Measurements from ENCODE around the gene EPHA10.

Gene EPHA10

GRCh38 chr1:37724575-37724974 lies 40.3 kb downstream of the EPHA10 start:
- no peaks in the 10 kb centered on the region for H3K27me3 ChIP-seq (ENCODE audit: low read length)
- no peak overlapping the region for H3K9ac ChIP-seq (ENCODE audit: low read length)
- no peaks in the 10 kb centered on the region for H4K20me1 ChIP-seq (ENCODE audit: low read depth, low read length)
- TF ChIP-seq CTCF (IDR thresholded peaks at IDR 0.05; ENCODE audit: insufficient read depth, low read length, poor library complexity, severe bottlenecking) (no peak), EZH2phosphoT487 (conservative IDR thresholded peaks at IDR 0.05; ENCODE audit: low read length) (no peak)
- H3K4me2 ChIP-seq (ENCODE audit: low read depth, low read length, poor library complexity, severe bottlenecking) = no peak overlapping the region
- H3K9me3 ChIP-seq (ENCODE audit: insufficient read depth, low read length) = no peaks in the 10 kb centered on the region
- H3K27ac ChIP-seq (ENCODE audit: low read depth, low read length) = no peak overlapping the region
- H3K9me2 ChIP-seq (replicated peaks; ENCODE audit: insufficient read depth, low read length) = no peaks in the 10 kb centered on the region
- no peak overlapping the region for H3K4me3 ChIP-seq (ENCODE audit: insufficient read depth, low read length, poor library complexity, severe bottlenecking)
- H3K79me2 ChIP-seq (ENCODE audit: insufficient read depth, low read length) = no peaks in the 10 kb centered on the region
- no peak overlapping the region for H2AFZ ChIP-seq (ENCODE audit: low read depth, low read length, severe bottlenecking)
- H3K36me3 ChIP-seq (ENCODE audit: low read length) = no peaks in the 10 kb centered on the region
- H3F3A ChIP-seq (ENCODE audit: insufficient read depth) = no peaks in the 10 kb centered on the region

- Histone ChIP-seq H3K9me3 (ENCODE audit: insufficient read depth, low read length) (no peaks in the 10 kb centered on the region), H3K4me2 (ENCODE audit: low read depth, low read length, poor library complexity, severe bottlenecking) (no peak overlapping the region), H3K27ac (ENCODE audit: low read depth, low read length) (no peak overlapping the region), H3K9ac (ENCODE audit: low read length) (no peak overlapping the region), H3K9me2 (replicated peaks; ENCODE audit: insufficient read depth, low read length) (no peaks in the 10 kb centered on the region), H3K36me3 (ENCODE audit: low read length) (no peaks in the 10 kb centered on the region), H3K4me3 (ENCODE audit: insufficient read depth, low read length, poor library complexity, severe bottlenecking) (no peak overlapping the region), H3F3A (ENCODE audit: insufficient read depth) (no peaks in the 10 kb centered on the region), H4K20me1 (ENCODE audit: low read depth, low read length) (no peaks in the 10 kb centered on the region), H3K79me2 (ENCODE audit: insufficient read depth, low read length) (no peaks in the 10 kb centered on the region), H2AFZ (ENCODE audit: low read depth, low read length, severe bottlenecking) (no peak overlapping the region), H3K27me3 (ENCODE audit: low read length) (no peaks in the 10 kb centered on the region)
- no peak for TF ChIP-seq EZH2phosphoT487 (conservative IDR thresholded peaks at IDR 0.05; ENCODE audit: low read length)
- TF ChIP-seq CTCF (IDR thresholded peaks at IDR 0.05; ENCODE audit: insufficient read depth, low read length, poor library complexity, severe bottlenecking) = no peak
Observed at GRCh38 chr1:37723390-37724078, 41.4 kb downstream of the EPHA10 start.

- Histone ChIP-seq H3K9ac (ENCODE audit: low read length) (no peak overlapping the region), H3K79me2 (ENCODE audit: insufficient read depth, low read length) (no peaks in the 10 kb centered on the region), H3K9me3 (ENCODE audit: insufficient read depth, low read length) (no peaks in the 10 kb centered on the region), H3F3A (ENCODE audit: insufficient read depth) (no peaks in the 10 kb centered on the region), H3K36me3 (ENCODE audit: low read length) (no peaks in the 10 kb centered on the region), H3K27ac (ENCODE audit: low read depth, low read length) (no peak overlapping the region), H3K4me2 (ENCODE audit: low read depth, low read length, poor library complexity, severe bottlenecking) (no peak overlapping the region), H3K4me3 (ENCODE audit: insufficient read depth, low read length, poor library complexity, severe bottlenecking) (no peak overlapping the region), H3K9me2 (replicated peaks; ENCODE audit: insufficient read depth, low read length) (no peaks in the 10 kb centered on the region), H4K20me1 (ENCODE audit: low read depth, low read length) (no peaks in the 10 kb centered on the region), H3K27me3 (ENCODE audit: low read length) (no peaks in the 10 kb centered on the region), H2AFZ (ENCODE audit: low read depth, low read length, severe bottlenecking) (no peak overlapping the region)
- no peak for TF ChIP-seq CTCF (IDR thresholded peaks at IDR 0.05; ENCODE audit: insufficient read depth, low read length, poor library complexity, severe bottlenecking)
Observed at GRCh38 chr1:37723072-37723389, 41.9 kb downstream of the EPHA10 start.

Data from SU-DHL-6 (cell line).